ENCODE data around the gene CYTL1.
"Not testable (repeated sequence)": the region's sequence is repeated elsewhere in the genome, so short reads cannot be mapped to it uniquely, and the experiment has no call there.

CYTL1 gene

DNA sequence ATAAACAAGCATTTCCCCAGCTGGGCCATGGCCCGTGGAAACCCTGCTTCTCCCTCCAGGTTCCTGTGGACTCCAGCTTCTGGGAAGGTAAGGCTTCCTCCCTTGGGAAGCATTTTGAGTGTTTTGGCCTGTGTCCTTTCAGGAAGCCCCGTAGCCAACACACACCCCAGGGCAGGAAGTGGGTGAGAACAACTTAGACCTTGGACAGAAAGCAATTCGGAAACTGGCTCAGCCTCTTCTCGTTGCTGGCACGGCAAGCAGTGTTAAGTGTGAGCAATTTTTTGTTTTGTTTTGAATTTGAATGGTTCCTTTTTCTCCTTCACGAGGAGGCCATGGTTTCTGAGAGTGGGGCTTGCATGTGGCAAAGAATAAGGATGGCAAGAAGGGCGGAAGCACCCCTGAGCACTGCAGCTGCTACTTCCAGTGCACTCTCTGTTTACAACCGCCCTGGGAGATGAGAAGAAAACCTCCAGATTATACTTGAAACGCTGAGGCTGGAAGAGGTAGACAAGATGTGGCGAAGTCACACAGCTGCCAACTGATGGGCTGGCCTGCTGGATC lies 14.1 kb upstream of the CYTL1 start:
- DNase-seq: no peak

GRCh38 chr4:5032813-5033212 lies 13.6 kb upstream of the CYTL1 start:
- no peak for DNase-seq

DNA sequence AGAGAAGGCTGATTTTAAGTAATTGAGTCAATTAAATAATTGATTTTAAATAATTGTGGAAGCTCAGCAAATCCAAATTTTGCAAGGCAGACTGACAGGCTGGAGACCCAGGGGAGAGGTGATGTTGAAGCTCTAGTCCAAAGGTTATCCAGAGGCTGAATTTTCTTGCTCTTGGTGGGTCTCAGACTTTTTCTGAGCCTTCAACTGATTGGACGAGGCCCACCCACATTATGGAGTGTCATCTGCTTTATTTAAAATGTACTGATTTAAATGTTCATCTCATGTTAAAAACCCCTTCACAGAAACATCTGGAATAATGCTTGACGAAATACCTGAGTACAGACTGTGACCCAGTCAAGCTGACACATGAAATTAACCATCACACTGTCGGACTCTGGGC lies 11.7 kb upstream of the CYTL1 start:
- no peak for DNase-seq

DNA sequence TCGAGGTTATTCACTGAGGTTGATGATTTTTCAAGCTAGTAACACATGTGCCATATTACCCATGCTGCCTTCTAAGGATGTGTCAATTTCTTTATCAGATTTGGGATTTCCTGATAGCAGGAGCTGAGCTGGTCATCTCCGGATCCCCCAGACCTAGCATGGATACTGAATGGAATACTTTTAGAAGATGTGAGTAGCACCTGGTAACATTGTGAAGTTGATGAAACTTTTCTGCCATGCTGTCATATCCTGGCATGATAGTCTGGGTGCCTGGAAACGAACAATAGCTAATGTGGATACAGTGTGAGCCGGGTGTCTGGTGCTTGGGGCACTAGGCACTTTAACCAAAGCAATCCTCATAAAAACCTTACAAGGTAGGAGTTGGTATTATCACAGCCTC lies 11.0 kb upstream of the CYTL1 start:
- no peak for DNase-seq

DNA sequence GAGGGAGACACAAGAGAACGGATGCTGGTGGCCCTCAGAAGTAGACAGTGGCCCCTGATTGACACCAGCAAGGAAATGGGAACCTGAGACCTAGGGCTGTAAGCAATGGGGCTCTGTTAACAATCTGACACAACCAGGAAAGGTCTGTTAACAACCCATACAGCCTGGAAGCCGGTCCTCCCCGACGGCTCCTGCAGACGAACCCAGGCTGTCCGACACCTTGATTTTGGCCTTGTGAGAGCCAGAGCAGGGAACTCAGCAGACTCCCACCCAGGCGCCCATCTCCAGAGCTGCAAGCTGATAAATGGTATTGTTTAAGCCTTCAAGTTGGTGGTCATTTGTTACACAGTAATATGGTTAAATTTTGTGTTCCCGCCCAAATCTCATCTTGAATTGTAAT lies 10.2 kb upstream of the CYTL1 start:
- DNase-seq: no peak

DNA sequence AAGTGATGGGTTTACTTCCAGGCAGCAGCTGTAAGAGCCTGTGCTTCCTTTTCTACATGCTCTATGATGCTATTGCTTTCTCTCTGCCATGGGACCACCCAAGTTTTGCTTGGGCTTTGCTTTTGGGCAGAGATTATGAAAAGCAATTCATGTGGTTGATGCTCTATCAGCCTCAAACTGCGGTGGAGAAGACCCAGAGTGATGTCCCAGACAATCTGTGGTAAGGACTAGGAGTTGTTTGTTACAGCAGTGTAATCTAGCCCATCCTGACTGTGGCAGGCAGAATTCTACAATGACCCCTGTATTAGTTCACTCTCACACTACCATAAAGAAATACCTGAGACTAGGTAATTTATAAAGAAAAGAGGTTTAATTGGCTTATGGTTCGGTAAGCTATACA lies 9.2 kb upstream of the CYTL1 start:
- no peak for DNase-seq

GRCh38 chr4:5027346-5027745 lies 8.1 kb upstream of the CYTL1 start:
- DNase-seq: no peak

DNA sequence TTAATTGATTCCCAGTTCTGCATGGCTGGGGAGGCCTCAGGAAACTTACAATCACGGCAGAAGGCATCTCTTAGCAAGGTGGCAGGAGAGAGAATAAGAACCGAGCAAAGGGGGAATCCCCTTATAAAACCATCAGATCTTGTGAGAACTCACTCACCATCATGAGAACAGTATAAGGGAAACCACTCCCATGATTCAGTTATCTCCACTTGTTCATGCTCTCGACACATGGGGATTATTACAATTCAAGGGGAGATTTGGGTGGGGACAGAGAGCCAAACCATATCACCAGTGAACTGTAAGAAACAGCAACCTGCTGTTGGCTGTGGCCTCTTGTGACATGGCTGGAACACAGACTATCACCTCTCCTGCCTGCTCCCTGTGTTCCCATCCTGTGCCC lies 7.1 kb upstream of the CYTL1 start:
- DNase-seq: no peak

GRCh38 chr4:5024673-5025072 lies 5.4 kb upstream of the CYTL1 start:
- no peak for DNase-seq

DNA sequence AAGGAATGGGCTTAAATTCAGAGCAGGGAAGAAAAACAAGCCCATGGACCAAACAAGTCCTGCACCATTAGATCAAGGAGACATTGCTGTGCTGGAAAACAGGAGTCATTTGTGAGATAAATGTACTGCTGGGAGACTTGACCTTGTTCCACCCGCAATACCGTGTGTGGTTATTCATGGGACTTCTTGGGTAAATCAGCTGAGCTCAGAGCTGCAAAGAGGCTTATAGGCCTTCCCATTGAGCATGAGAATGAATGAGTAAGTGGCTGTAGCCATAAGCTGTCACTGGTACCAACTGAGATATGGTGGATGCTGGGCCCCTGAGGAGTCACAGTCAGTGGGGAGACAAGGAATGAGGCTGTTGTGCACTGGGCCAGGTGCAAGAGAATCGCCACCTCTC lies 2.3 kb upstream of the CYTL1 start:
- DNase-seq: no peak

GRCh38 chr4:5020341-5020740 lies 1.1 kb upstream of the CYTL1 start:
- no peak for DNase-seq

GRCh38 chr4:5019796-5020195 lies 538 bp upstream of the CYTL1 start:
- DNase-seq: no peak

GRCh38 chr4:5018603-5019002 lies 655 bp downstream of the CYTL1 start:
- no peak for DNase-seq

- DNase-seq: no peak
Observed at GRCh38 chr4:5018096-5018495, 1.2 kb downstream of the CYTL1 start.

GRCh38 chr4:5014007-5014682 lies 5.1 kb downstream of the CYTL1 start:
- no peak for DNase-seq

DNA sequence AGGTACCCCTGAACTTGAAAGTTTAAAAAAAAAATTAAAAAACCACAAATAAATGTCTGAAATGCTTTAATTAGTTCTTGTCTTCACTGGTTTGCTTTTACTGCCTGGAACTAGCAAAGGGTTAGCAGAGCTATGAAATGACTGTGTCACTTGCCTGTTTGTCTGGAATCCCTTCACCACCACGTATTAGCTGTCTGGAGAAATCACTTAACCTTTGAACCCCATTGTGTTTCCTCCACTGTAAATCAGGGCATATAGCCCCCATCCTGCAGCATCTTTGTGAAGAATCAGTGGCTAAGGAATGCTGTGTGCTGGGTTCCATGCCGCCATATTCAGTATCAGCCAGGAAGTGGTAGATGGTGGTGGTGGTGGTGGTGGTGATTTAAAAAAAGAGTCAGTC lies 6.3 kb downstream of the CYTL1 start:
- no peak for DNase-seq

- no peak for DNase-seq
Observed at GRCh38 chr4:5012244-5012898, 6.9 kb downstream of the CYTL1 start.

- DNase-seq: no peak
Observed at GRCh38 chr4:5010984-5011383, 8.3 kb downstream of the CYTL1 start.

GRCh38 chr4:5009796-5010195 lies 9.5 kb downstream of the CYTL1 start:
- no peak for DNase-seq

GRCh38 chr4:5006932-5007331 lies 12.3 kb downstream of the CYTL1 start:
- DNase-seq: not testable (repeated sequence)

GRCh38 chr4:5004496-5004895 lies 14.8 kb downstream of the CYTL1 start:
- DNase-seq: no peak

- DNase-seq: no peak
Observed at GRCh38 chr4:5003918-5004317, 15.3 kb downstream of the CYTL1 start.

DNA sequence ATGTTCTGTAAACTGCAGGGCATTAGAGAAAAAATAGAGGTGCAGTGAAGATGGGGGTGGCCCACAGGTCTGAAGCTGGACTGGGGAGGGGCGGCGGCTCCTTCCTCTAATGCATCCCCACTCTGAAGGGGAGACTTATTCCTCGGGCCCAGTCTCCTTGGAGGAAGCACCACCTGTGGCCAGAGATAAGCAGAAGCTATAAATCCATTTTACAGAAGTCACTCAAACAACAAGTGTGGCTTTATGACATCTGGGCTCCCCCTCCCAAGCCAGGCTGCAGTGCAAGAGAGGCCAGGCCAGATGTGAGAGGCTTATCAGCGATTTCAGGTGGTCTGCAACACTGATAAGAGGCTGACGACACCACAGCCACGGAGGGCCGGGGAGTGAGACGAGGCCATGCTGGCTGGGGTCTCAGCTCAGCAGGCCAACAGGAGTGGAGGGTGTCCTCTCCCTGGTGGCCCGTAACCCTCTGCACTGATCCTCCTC lies 15.8 kb downstream of the CYTL1 start:
- DNase-seq: no peak

GRCh38 chr4:5001641-5002040 lies 17.6 kb downstream of the CYTL1 start:
- not testable (repeated sequence) for DNase-seq

DNA sequence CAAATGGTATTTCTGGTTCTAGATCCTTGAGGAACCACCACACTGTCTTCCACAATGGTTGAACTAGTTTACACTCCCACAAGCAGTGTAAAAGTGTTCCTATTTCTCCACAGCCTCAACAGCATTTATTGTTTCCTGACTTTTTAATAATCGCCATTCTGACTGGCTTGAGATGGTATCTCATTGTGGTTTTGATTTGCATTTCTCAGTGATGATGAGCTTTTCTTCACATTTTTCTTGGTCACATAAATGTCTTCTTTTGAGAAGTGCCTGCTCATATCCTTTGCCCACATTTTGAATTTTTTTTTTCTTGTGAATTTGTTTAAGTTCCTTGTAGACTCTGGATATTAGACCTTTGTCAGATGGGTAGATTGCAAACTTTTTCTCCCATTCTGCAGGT lies 22.3 kb downstream of the CYTL1 start:
- DNase-seq: not testable (repeated sequence)

Measured in T1000 (cell line).